Kidney (tissue), 14 donors: ENCODE results near the gene ADAM15. TPM values are rescaled to one million over a fixed set of nuclear protein-coding genes. Genes with fewer than 3 reads are reported as not detected.

Source experiments
- DNase-seq, 5 donors: peaks; one replicate each; pipeline ENCODE4 v3.0.0-alpha.2; 2013 to 2020
- FAIRE-seq: peaks from 2 replicates; lab custom pipeline; 2012; peaks lifted over from hg19 to GRCh38; lab: Jason Lieb, UNC
- H3K27ac ChIP-seq, 2 donors: one replicate each; pipeline ENCODE4 v1.7.0; 2013; ENCODE audit warnings: low read depth in 2 of 2, low read length in 2 of 2, inconsistent platforms in 1 of 2
- H3K27me3 ChIP-seq: one replicate; pipeline ENCODE4 v1.7.1; 2013; ENCODE audit warnings: low read length, inconsistent platforms; ENCODE audit not compliant: control insufficient read depth, insufficient read depth
- H3K36me3 ChIP-seq, 3 donors: one replicate each; pipeline versions ENCODE4 v1.7.0 to v1.7.1; 2013; ENCODE audit warnings: low read length in 3 of 3, control low read depth in 1 of 3, inconsistent platforms in 1 of 3; ENCODE audit not compliant: insufficient read depth in 3 of 3, control insufficient read depth in 2 of 3
- H3K4me1 ChIP-seq, 3 donors: one replicate each; pipeline versions ENCODE4 v1.7.0 to v1.7.1; 2013; ENCODE audit warnings: low read length in 3 of 3, inconsistent platforms in 1 of 3, low read depth in 1 of 3; ENCODE audit not compliant: control insufficient read depth in 2 of 3, insufficient read depth in 2 of 3
- H3K4me3 ChIP-seq, 3 donors: one replicate each; pipeline versions ENCODE4 v1.7.0 to v1.8.1; 2013; ENCODE audit warnings: low read length in 3 of 3, control low read depth in 1 of 3, inconsistent platforms in 1 of 3
- H3K9ac ChIP-seq, 3 donors: one replicate each; pipeline versions ENCODE4 v1.7.0 to v1.7.1; 2013; ENCODE audit warnings: low read length in 3 of 3, control low read depth in 1 of 3, inconsistent platforms in 1 of 3
- H3K9me3 ChIP-seq, 3 donors: one replicate each; pipeline versions ENCODE4 v1.7.0 to v1.7.1; 2013; ENCODE audit warnings: low read length in 3 of 3, control low read depth in 1 of 3, inconsistent platforms in 1 of 3; ENCODE audit not compliant: control insufficient read depth in 2 of 3, insufficient read depth in 1 of 3
- CTCF ChIP-seq: IDR thresholded peaks from 3 replicates; pipeline ENCODE4 v1.5.1; 2012; ENCODE audit warnings: mild to moderate bottlenecking, moderate library complexity, borderline replicate concordance; ENCODE audit not compliant: insufficient read depth; ENCODE audit errors: extremely low read depth
- intact Hi-C: fragments of 100-400 bp; cut with DNase I; formaldehyde crosslinking; loops from one replicate; pipeline ENCODE4 v1.11.1; 2022
- polyA plus RNA-seq: library from polyadenylated mRNA; stranded (reverse); fragments of 350-450 nt; fragmentation: Illumina TruSeq; extraction: RNeasy Lipid Tissue Mini Kit (QIAGEN cat#74804); gene quantifications from one replicate; pipeline ENCODE4 v1.2.3, GENCODE V29; 2014; ENCODE audit warnings: low read depth, low replicate concordance; ENCODE audit not compliant: insufficient read depth
- total RNA-seq: library from RNA; stranded (reverse); fragmentation: NEBNext Ultra II Directional; extraction: Animal tissue kit (Norgen Biotek cat#: 25700); gene quantifications from one replicate; pipeline ENCODE4 v1.2.1, GENCODE V29; 2021
- donor health status: control.
- donor health status: control.
- donor health status: control.
- donor health status: control.
- donor health status: control.
- donor health status: DM: yes; HTN: yes; CAD: no.
- donor health status: Normal renal cell carcinoma (clear cell type).

Gene ADAM15
- total and polyA plus RNA-seq, 2 donors from 2014 or later: 68.4 to 152 TPM

DNA sequence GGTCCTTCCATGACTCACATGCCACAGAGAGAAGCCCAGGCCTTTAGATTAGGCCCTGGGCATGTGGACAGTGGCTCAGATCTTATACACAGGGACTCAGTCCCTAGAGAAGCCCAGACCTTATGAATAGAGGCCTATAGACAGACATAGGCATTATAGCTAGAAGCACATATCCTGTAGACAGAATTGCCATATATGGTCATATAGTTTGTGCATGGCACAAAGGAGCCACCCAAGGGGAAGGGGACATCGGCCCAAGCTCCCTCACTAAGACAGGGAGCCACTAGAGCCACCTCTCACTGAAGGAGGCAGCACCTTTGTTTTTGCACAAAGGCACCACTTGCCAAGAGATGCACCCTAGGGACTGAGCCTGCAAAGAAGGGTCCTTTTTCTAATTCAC, 25.3 kb downstream of the ADAM15 start:
- no peak overlapping the region for H3K9ac ChIP-seq
- H3K4me3 ChIP-seq: no peak overlapping the region
- H3K36me3 ChIP-seq: no peaks in the 10 kb centered on the region
- H3K27me3 ChIP-seq: peaks cover 8% of the 10 kb centered on the region
- intact Hi-C loops: no loop called here
- DNase-seq: peak in 1 of 5 donors; percentile 17
- H3K9me3 ChIP-seq: no peaks in the 10 kb centered on the region
- H3K4me1 ChIP-seq: peaks cover under 1 to 19% (median 5%) of the 10 kb centered on the region in 3 donors
- no peak overlapping the region for H3K27ac ChIP-seq
- FAIRE-seq: no peak
- no peak for TF ChIP-seq CTCF

DNA sequence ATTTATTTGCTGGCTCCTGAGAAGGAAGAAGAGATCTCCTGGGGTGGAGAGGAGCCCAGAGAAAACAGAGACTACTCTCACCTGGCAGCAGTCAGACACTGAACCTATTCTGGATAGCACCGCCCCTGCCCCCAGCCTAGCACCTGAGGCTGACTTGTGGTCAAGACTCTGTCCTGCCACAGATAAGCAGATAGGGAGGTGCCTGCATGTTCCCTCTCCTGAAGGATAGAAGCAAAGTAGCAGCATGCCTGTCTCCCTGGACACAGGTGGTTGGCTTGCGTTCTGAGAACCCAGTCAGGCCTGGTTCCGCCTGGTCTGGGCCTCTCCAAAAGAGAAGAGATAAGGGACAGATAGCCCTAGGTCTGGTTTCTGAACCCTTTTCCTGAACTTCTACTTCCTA, 26.2 kb downstream of the ADAM15 start:
- DNase-seq (peak in 2 of 5 donors; percentile 39 to 41), FAIRE-seq (no peak)
- TF ChIP-seq CTCF: no peak
- Histone ChIP-seq H3K36me3 (no peaks in the 10 kb centered on the region), H3K9ac (no peak overlapping the region), H3K27me3 (peaks cover 7% of the 10 kb centered on the region), H3K27ac (no peak overlapping the region), H3K4me1 (peaks cover 3 to 23% (median 8%) of the 10 kb centered on the region in 3 donors), H3K4me3 (no peak overlapping the region), H3K9me3 (no peaks in the 10 kb centered on the region)
- intact Hi-C loops: no loop called here

DNA sequence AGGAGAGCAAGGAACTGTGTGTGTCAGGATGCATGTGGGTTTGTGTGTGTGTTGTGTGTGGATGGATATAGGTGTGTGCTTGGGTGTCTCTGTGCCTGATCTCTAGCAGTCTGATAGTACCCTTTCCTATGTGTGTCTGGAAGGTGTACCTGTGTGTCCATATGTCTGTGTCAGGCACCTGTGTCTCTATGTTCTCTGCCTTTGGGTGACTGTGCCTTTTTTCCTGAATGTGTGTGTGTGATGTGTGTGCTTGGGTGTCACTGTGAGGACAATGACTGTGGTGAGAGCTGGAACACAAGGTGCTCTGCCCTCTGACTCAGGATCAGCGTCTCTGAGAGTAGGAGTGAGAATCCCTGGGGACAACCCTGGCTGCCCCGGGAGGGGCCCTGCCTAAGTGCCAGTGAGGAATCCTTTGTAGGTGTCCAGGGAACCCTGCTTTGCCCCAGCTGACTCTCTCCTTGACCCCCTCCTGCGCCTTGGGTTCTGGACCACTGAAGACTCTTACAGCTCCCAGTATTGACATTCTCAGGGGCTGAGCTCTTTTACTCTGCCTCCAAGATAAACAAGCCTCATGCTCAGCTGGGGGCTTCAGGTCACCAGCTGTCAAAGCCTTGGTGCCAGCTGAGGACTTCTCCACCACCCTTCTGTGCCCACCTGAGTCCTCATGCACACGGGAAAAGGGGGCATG, 26.8 kb downstream of the ADAM15 start:
- peak overlapping the region in 1 of 3 donors; percentile 41 for H3K4me3 ChIP-seq
- peaks cover 3 to 25% (median 10%) of the 10 kb centered on the region in 3 donors for H3K4me1 ChIP-seq
- H3K27ac ChIP-seq: no peak overlapping the region
- H3K36me3 ChIP-seq: no peaks in the 10 kb centered on the region
- H3K9ac ChIP-seq: no peak overlapping the region
- no peaks in the 10 kb centered on the region for H3K9me3 ChIP-seq
- no peak for TF ChIP-seq CTCF
- intact Hi-C loops: no loop called here
- peaks cover 7% of the 10 kb centered on the region for H3K27me3 ChIP-seq
- FAIRE-seq (no peak), DNase-seq (peak in 3 of 5 donors; percentile 26 to 60 (median 29))
